M059J (cell line): Measurements from ENCODE around the gene MACROD1. TPM values are rescaled to one million over a fixed set of nuclear protein-coding genes. Genes with fewer than 3 reads are reported as not detected.
"Not testable (repeated sequence)": the region's sequence is repeated elsewhere in the genome, so short reads cannot be mapped to it uniquely, and the experiment has no call there.

Experiments
- DNase-seq: peaks from one replicate; pipeline ENCODE4 v3.0.0-alpha.2; 2012; ENCODE audit warnings: low read depth
- total RNA-seq: library from RNA; depleted of rRNA; stranded (reverse); fragments of >200 nt; shearing (Covaris generic); gene quantifications from 2 replicates; pipeline ENCODE4 v1.2.3, GENCODE V29; 2014

Gene MACROD1
- total RNA-seq, 1 experiment from 2014 or later: 10.3 TPM

DNA sequence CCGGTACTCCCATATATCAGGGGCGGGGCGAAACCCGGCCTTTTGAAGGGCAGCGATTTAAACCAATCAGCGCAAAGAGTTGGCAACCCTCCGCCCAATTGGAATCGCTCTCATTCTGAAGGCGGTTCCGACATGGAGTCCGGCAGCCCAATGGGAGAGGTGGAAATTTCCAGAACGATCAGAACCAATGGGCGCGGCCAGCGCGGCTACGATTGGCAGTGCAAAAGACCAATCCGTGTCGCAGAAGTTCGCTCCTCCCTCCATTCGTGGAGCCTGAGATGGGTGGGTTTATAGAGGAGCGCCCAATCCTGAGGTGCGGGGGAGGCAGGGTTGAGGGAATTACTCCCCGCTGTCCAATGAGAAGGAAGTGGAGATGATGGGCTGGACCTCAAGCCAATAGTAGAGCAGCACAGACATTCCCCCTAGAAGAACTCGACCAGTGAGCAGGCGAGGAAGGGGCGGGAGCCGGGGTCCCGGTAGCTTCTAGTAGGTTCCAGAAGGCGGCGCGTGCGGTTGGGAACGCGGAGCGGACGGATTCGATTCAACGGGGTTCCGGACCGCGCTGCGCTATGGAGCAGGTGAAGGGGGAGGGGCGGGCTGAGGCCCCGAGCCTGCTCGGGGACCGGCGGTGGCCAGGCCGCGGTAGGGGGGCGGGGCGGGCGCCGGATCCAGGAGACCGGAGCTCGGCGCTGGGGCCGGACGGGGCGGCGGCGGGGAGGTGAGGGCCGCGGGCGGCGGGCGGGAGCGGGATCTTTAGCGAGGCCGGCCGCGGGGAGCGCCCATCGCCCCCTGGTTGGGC lies 20.0 kb upstream of the MACROD1 start, which contains the start of gene STIP1:
TSS of gene STIP1 (plus strand) at position 479 of the 799 bp plus-strand sequence. CDS start at position 570, 91 bp downstream.
- DNase-seq: peak; percentile 100

DNA sequence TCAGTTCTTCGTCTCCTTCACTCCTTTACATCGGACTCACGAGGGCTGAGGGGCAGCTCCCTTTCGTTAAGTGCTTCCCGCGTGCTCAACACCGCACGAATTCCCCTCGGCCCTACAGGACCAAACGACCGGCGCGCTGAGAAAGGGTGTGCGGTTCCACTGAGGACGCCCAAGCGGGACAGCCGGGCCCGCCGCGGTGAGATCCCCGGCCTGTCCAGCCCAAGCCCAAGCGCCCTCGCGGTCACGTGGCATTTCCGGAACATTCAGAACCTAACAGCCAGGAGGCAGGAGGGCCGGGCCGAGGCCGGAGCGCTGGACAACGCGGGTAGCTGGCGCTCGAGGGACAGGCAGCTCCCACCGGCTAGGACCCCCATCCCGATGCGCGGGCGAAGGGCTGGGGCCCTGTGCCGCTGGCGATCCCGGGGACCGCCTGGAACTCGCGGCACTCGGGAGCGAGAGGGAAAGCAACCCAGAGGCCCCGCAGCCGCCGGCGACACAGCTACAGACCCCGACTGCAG lies 19.3 kb upstream of the MACROD1 start:
- DNase-seq: peak; percentile 86

DNA sequence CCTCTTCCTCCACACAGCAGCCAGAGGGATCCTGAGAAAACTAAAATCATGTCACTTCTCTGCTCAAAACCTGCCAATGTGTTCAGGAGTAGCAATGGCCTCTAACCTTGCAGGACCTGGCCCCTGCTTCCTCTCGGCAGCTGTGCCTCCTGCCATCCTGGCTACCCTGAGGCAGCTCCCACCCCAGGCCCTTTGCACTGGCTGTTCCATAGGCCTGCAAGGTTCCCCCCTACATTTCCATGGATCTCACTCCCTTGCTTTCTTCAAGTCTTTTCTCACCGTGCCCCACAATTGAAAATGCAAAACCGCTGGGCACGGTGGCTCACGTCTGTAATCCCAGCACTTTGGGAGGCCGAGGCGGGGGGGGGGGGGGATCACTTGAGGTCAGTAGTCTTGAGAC lies 18.0 kb upstream of the MACROD1 start:
- no peak for DNase-seq

DNA sequence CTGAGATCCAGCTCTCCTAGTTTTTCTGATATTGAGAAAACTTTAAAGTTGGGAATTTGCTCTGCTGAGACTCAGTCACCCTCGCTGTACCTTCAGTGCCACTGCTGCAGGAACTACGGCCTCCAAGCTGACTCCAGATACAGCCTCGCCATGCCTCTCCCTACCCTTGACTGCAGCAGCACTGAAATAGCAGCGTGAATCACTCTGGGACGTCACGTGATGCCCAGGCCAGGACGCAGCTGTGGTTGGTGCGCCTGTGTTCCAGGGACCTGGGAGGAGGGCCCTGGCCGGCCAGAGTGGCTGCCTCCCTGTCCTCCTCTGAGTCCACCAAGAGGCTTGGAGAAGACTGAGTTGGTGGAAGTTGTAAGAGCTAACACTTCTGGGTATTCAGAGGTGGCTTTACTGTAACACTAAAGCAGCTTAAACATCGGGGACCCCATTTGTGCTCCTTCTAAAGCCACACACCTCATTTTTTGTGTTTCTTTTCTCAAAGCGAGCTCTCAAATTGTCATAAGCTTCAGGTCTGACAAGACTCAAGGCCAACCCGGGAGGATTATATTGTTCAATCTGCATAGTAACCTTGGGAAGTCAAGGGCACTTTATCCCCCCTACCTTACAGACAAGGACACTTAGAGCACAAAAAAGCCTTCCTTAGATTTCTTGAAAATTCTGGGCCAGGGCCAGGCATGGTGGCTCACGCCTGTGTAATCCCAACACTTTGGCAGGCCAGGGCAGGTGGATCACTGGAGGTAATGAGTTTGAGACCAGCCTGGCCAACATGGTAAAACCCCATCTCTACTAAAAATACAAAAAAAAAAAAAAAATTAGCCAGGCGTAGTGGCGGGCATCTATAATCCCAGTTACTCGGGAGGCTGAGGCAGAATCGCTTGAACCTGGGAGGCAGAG lies 15.8 kb upstream of the MACROD1 start:
- DNase-seq: peak; percentile 93

DNA sequence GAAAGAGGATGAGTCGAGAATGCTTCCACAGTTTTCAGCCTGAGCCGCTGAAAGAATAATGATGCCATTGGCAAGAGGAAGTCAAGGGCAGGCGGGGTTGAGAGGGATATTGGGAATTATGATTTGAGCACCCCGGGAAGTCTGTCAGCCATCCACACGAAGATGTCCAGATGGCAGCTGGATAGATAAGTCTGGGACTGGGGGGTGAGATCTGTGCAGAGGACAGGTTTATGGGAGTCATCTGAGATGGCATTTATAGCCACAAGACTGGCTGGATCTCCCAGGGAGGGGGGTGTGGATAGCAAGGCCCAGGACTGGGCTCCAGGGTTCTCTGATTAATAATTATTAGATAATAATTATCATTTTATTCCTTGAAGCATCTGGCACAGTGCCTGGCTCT lies 15.0 kb upstream of the MACROD1 start:
- no peak for DNase-seq

DNA sequence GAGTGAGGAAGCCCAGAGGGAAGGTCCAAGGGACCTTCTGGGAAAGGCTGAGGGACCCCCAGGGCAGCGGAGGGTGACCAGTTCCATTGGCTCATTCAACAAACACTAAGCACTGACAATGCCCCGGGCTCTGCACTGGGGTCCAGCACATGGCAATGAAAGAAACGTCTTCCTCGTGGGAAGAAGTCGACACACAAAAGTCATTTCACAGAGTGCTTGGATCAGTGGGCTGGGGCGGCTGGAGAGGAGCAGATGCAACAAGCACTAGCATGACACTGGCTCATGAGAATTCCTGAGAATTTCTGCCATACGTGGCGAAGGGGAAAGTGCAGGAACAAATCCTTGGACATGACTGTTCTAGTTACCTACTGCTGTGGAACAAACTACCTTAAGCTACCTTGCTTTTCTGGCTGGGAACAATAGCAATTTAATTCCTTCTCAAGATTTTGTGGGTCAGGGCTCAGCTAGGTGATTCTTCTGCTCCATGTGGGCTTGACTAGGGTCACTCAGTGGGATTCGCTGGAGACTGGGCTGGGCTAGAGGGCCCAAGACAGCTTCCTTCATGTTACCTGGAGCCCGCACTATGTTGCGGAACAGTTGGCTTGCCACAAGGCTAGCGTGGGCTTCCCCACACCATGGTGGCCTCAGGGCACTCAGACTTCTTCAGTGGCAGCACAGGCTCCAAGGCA lies 13.2 kb upstream of the MACROD1 start:
- DNase-seq: no peak

DNA sequence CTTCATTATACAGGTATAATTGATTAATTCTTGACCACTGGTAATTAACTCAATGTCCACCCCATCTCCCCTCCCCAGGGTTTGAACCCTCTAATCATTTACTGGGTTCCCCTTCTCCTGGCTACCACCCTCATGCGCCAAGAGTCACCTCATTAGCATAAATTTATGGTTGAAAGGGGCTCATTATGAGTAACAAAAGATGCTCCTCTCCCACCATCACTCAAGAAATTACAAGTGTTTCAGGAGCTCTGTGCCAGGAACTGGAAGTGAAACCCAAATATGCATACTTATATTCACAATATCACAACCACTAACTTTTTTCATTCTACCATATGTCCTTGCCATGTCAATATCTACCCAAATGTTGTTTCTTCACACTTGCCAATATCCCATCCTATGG lies 12.3 kb upstream of the MACROD1 start:
- DNase-seq: no peak

DNA sequence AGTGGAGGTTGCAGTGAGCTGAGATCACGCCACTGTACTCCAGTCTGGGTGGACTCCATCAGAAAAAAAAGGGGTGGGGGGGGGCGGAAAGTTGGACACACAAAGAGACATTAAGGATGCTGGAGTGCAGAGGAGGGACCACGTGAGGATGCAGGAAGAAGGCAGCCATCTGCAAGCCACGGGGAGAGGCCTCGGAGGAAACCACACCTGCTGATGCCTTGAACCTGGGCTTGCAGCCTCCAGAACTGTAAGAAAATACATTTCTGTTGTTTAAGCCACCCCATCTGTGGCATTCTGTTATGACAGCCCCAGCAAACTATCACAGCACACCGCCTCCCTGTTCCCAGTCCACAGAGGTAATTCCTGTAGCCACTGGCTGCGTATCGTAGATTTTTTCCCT lies 10.8 kb upstream of the MACROD1 start:
- DNase-seq: no peak

DNA sequence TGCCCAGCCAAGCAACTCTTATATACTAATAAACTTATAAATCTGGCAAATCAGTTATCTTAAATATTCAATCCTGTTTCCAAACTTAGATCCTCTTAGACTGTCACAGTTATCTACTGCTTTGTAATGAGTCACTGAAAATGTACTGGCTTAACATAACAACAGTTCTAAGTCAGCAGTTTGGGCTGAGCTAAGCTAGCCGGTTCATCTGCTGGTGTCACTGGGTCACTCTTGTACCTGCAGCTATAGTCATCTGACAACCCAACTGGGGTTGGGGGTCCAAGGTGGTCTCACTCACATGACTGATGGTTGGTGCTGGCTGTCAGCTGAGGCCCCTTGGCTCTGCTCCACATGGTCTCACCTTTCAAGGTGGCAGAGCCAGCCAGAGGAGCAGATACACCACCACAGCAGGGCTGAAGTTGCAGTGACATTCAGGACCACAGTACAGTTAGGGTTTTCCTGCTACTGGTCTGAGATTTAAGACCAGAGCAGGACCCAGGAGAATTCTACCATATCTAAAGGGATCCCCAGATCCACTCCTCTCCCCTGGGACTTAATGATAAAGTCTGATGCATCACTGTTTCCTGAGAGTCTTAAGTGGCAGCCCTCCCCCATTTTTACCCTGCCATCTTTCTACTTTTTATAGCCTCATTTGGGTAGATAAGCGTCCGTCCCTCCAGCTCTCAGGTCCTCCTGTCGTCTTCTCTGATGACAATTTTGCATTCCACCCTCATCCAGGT lies 7.9 kb upstream of the MACROD1 start:
- DNase-seq: peak; percentile 22

DNA sequence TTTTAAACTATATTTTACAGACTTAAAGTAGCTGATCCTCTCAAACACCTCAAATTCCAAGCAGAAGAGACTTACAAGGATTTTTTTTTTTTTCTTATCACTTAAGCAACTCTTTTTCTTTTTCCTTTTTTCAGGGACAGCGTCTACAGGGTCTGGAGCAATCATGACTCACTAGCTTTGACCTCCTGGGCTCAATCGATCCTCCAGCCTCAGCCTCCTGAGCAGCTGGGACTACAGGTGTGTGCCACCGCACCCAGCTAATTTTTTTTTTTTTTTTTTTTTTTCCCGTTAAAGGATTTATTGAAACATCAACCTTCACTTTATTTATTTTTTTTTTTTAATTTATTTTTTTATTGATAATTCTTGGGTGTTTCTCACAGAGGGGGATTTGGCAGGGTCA lies 4.5 kb upstream of the MACROD1 start:
- DNase-seq: no peak

DNA sequence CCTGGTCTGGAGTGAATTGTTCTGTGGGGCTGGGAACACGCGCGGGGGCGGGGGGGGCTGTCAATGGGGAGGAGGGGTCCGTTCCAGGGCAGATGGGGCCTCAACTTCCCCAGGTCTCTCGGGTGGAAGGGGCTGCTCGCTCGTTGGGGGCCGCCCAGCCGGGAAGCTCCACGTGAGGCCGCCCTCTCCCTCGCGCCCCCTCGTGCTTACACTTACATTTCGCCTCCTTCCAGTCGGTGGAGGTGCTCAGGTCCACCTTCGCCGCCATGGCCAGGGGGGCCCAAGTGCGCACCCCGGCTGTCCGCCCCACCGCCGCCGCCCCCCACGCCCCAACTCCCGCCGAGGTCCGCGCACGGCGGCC lies 452 bp downstream of the MACROD1 start:
- DNase-seq: no peak

DNA sequence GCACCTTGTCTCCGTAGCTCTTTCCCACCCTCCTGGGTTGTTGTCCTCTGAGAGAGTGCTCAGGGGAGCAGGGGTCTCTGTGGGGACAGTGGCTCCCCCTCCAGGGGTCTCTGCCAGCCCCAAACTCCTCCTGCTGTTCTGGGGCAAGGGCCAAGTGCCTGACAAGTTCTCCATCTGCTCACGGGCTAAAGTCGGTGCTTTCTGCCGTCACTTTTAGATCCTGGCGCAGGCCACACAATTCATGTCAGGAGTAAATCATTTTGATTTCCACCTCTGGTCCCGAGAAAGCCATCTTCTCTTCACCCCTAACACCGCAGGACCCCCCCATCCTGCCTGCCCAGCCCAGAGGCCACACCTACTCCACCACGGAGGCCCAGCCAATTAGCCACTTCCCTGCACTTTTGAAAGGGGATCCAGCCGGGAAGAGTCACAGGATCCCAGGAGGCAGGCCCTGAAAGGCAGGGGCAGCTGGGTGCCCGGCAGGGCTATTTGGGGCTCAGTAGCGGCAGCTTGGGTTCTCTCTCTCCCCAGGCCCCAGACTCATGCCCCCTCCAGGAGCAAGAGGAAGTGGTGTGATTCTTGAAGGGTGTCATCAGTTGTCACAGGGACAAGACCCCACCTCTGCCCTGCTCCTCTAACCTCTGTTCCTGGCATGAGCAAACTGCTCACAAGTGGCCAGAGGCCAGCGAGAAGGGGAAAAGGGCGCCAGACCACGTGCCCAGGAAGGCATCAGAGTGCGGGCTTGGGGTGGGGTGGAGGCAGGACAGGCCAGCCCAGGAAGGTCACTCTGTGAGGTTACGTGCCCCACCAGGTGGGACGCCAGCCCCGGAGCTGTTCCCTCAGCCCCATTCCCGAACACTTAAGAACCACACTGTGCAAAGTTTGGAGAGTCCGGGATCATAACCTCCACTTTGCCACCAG lies 1.3 kb downstream of the MACROD1 start:
- no peak for DNase-seq

DNA sequence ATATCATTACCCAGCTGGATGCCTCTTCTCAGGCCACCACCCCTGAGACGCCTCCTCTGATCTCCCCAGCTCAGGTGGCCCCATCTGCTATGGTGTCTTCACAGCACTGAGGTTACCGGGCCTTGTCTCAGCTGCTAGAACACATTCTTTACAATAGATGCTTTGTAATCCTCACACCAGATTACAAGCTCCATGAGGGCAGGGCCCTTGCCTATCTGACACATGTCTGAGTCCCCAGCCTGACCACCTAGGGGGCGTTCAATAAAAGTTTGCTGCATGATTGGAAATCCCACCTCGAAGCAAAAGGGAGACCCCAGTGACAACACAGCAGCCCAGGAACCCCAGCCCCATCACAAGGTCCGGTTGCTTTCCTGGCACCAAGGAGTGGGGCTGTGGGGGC lies 2.0 kb downstream of the MACROD1 start:
- no peak for DNase-seq

DNA sequence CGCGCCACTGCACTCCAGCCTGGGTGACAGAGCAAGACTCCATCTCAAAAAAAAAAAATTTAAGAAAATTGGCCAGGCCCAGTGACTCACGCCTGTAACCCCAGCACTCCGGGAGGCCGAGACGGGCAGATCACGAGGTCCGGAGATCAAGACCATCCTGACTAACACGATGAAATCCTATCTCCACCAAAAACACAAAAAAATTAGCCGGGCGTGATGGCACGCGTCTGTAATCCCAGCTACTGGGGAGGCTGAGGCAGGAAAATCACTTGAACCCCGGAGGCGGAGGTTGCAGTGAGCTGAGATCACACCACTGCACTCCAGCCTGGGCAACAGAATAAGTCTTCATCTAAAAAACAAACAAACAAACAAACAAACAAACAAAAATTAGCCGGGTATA lies 3.1 kb downstream of the MACROD1 start:
- DNase-seq: not testable (repeated sequence)

DNA sequence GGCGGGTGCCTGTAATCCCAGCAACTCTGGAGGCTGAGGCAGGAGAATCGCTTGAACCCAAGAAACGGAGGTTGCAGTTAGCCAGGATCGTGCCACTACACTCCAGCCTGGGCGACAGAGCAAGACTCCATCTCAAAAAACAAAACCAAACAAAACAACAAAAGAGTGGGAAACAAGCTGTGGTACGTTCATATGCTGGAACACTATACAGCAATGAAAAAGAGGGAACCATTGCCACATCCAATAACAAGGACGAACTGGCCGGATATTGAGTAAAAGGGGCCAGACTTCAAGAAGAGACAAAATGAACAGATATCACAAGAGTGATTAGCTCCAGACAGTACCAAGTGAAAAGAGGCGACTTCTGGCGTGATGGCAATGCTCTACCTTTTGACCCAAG lies 4.9 kb downstream of the MACROD1 start:
- DNase-seq: no peak

DNA sequence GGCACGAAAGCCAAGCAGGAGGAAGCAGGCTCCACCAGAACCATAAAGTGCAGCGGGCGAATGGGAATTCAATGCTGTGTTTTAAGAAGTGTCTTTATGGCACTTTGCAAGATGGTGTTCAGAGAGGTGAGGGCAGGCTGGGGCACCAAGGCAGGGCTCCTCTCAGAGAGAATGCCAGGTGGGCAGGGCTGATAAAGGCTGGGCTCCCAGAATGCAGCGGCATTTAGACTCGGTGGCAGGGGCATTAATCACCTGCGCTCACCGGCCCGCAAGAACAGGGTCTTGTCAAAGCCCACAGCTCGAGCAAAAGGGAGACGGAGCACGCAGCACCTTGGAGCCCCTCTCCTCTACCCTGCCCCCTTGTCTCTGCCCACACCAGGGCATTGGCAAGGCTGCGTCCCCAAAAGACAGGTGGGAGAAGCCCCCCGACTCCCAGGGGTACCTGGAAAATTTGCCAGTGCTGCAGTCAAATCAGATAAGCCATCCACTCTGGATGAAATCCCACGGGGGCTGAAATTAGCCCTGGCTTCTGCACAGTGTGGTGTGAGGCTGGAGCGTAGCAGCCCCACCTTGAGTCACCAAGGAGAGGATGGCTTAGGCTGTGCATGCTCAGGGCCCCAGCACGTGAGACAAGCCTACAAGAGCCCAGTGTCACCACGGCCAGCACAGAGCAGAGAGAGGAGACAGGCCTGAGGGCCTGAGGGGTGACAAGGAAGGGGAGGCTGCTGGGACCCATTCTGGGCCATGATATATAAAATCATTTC lies 8.1 kb downstream of the MACROD1 start:
- no peak for DNase-seq

DNA sequence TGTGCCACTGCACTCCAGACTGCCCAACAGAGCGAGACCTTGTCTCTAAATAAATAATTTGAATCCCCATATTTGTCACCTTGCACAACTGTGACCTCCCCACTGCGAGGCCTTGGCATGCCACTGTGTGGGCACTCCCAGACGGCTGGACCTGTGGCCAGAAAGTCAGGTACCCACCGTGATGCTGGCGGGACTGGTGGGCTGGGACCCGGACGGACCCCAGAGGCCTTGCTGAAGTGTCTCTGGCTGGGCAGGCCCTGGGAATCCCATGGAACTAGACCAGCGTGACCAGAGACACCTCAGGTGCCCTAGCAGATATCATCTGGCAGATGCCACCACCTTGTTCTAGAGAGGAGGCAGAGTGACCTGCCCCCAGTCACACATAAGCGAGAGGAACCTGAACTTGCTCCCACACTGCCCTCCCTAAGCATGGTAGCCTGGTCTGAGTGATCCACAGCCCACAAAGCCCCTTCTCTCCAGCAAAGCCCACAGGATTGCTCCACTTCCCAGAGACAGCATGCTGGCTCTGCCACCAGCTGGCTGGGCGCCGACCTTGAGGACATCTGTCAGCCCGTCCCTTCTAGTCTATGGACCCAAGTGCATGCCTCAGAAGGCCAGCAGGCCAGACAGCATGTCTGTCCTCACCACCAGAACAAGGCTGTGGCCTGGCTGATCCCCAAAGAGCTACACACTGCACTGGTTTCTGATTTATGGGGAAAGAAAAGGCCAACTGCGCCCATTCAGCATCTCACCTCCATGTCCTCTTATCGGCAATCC lies 9.5 kb downstream of the MACROD1 start:
- DNase-seq: no peak

DNA sequence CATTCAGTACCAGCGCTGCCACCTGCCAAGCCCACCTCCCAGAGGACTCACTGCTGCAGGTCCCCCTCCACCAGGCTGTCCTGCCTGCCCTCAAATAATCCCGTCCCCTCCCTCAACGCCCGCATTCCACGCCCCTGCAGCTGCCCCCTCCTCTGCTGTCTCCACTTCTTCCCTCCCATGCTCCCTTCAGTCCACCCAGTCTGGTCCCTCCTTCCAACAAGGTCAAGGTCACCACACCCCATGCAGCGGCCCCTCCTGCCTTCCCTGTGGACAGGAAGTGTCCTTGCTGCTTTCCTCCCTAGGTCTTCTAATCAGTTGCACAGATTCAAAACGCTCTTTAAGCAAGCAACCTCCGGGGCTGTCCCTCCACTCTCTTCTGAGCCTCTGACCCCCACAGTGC lies 12.1 kb downstream of the MACROD1 start:
- DNase-seq: no peak
